GM18870 (cell line): ENCODE results near the gene BORCS8.

Source experiments
- ATAC-seq: cut with Tn5 transposase; IDR thresholded peaks from one replicate; pipeline ENCODE4 v1.9.1; 2021; ENCODE audit warnings: moderate library complexity; ENCODE audit not compliant: unreplicated experiment

BORCS8 gene

DNA sequence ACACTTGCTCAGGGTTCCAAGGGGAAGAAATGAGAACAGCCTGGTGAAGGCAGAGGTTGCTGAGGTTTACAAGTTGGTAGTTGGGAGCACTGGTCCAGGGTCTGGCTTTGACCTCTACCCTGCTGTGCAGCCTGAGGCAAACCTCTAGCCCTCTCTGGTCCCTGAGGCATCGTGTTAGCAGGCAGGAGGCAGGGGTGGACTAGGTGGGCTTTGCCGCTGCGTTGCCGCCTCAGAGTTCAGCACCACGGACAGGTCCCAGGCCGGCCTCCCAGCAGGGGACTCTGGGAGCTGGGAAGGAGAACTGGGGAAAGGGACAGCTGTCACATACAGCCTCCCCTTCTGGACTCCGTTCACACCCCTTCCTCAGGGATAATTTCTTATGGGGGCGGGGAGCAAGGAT lies 22.9 kb upstream of the BORCS8 start:
- ATAC-seq: no peak

DNA sequence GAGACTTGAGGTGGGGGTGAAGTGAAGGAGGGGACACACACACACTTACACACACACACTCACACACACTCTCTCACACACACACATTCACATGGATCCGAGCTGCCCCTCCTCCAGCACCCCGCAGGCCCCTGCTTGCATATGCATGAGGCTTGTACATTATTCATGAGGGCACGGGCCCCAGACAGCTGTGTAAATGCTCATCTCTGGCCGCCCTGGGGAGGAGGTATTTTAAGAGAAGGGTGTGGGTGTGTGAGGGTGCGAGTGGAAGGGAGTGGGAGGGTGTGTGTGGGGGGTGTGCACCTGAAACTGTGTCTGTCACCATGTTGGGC lies 22.2 kb upstream of the BORCS8 start:
- ATAC-seq: no peak

GRCh38 chr19:19213426-19214158 lies 21.6 kb upstream of the BORCS8 start:
- no peak for ATAC-seq

DNA sequence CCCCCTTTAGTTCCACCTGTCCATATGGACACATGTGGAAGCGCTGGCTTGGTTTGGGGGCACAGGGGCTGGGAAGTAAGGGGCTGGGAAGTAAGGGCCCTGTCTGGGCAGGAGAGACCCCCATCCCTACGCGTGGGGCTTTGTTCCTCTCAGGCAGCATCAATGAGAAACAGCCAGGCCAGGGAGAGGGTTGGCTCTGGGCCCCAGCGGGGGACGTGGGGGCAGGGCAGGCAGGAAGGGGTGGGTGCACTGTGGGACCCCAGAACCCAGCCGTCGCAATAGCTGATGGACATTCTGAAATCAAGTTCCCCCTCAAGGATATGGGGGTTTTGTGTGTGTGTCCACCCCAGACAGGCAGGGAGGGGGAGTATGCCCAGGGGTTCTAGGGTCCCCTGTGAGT lies 21.0 kb upstream of the BORCS8 start:
- ATAC-seq: no peak

GRCh38 chr19:19211499-19212420 lies 19.8 kb upstream of the BORCS8 start, which contains the start of gene NCAN:
NCAN (plus strand) TSS chr19:19211958; CDS start chr19:19216954, 4,996 bp downstream.
- ATAC-seq: no peak

- ATAC-seq: no peak
Observed at GRCh38 chr19:19209372-19209771, 17.4 kb upstream of the BORCS8 start.

DNA sequence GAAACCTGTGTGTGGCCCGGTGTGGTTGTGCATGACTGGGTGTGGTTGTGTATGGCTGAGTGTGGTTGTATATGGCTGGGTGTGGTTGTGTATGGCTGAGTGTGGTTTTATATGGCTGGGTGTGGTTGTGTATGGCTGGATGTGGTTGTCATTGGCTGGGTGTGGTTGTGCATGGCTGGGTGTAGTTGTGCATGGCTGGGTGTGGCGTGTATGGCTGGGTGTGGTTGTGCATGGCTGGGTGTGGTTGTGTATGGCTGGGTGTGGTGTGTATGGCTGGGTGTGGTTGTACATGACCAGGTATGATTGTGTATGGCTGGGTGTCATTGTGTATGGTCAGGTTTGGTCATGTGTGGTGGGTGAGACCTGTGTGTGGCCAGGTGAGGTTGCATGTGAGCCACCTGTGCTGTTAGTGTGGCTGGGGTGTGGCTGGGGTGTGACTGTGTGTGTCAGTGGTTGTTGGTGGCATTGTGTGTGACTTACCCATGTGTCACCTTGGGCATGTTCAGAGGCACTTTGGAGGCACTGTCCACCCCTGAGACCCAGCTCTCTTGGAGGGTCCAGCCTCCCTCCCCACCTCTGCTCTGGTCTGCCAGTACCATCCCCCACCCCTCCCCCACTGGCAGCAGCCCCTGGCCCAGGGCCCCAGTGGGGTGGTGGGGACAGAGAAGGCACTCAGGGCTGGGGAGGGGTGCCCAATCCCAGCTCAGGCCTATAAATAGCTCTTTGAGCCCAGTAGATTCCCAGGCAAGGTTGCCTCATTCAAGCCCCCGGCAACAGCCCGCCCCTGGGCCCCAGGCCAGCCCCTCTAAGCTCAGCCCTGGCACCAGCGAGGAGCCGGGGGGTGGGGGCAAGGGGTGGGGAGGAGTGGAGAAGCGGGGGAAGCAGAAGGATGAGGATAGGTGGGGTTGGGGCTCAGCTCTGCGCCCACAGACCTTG lies 16.0 kb upstream of the BORCS8 start:
- no peak for ATAC-seq

DNA sequence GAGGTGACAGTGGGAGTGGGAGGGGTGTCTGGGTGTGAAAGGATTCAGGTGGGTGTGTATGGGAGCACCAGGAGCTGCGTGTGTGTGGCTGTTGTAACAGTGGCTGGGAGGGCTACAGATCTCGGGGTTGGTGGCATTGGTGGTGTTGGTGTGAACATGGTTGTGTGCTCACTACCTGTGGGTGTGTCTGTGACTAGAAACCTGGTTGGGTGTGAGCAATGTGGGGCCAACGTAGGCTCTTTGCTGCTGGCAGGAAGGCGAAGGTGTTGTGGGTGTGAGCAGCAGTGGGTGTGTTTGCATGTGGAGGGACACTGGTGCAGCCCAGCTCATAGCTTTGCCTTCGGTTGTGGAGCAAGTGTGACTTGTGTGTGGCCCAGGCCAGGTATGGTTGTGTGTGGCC lies 15.0 kb upstream of the BORCS8 start:
- ATAC-seq: no peak

- ATAC-seq: no peak
Observed at GRCh38 chr19:19205416-19206410, 13.8 kb upstream of the BORCS8 start.

DNA sequence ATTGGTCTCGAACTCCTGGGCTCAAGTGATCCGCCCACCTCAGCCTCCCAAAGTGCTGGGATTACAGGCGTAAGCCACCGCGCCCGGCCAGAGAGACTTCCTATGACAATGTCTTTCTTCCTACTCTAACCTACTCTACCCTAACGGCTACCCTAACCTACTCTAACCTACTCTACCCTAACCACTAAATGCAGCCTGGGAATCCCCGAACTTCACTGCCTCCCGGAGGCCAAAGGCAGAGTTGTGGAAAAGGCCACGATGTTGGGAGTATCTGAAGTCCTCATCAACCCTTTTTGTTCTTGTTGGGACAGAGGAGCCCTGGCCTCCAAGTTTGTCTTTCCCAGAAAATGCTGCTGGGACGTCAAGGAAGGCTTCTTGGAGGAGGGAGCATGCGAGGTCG lies 12.2 kb upstream of the BORCS8 start:
- ATAC-seq: no peak

DNA sequence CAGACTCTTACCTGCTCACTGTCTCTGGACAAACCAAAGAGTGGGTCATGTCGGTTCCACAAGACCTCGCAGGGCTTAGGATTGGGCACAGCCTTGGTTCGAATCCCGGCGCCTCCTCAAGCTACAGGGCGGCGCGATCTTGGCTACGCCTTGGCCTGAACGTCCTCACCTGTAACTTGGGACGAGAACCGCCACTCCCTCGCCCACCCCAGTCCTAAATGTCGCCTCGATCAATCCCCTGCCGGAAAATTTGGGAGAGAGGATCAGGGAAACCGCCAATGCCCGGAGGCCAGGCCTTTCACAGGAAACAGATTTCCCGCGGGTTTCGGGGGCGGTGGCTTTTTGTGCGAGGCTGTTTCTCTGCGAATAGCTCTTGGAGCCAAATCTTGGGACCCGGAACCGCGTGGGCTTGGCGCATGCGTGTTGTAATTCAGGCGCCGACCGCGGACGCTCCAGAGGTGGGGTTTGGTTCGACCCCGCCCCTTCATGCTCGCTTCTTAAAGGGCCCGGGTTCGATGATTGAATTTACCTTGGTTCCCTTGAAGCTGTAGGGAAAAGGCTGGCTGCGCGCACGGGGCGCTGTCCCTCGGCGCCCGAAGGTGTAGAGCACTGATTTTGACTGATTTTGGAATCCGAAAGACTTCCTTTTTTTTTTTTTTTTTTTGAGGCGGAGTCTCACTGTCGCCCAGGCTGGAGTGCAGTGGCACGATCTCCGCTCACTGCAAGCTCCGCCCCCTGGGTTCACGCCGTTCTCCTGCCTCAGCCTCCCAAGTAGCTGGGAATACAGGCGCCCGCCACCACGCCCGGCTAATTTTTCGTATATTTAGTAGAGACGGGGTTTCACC lies 11.3 kb upstream of the BORCS8 start, which contains the start of gene NR2C2AP:
NR2C2AP (minus strand) TSS at position 403 of the 845 bp plus-strand sequence; CDS start at position 49, 354 bp downstream.
- no peak for ATAC-seq

- ATAC-seq: no peak
Observed at GRCh38 chr19:19202707-19203011, 10.7 kb upstream of the BORCS8 start.

DNA sequence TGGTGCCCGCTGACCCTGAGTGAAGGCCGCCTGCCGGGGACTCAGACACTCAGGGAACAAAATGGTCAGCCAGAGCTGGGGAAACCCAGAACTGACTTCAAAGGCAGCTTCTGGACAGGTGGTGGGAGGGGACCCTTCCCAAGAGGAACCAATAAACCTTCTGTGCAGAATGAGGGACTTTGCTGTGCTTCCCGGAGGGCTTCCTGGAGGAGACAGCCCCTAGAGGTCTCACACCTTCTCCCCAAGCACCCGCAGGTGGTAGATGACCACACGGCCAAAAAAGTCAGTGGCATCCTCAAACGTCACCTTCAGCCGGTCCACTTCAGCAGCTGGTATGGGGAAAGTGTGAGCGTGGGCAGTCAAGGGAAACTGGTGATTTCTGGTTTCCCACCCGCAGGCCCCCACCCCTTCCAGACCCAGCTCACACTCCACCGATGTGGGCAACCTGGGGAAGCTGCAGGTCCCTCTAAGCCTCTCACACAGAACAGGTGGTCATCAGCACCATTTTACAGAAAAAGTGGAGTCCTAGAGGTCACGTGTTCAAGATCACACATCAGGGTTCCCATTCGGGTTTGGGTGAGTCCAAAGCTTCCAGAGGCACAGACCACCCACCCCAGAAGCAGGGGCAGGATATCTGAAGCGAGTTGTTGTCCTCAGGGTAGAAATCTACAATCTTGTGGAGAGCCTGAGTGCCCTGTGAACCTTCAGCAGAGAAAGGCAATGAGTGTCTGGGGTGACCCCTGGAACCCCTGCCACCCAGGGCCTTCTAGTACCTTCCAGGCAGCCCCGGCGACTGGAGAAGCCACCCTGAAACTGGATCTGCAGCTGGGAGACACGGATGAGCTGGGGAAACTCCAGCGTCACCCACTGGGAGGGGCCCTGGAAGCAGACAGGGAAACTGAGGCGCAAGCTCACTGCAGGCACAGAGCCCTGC lies 10.0 kb upstream of the BORCS8 start:
- no peak for ATAC-seq

DNA sequence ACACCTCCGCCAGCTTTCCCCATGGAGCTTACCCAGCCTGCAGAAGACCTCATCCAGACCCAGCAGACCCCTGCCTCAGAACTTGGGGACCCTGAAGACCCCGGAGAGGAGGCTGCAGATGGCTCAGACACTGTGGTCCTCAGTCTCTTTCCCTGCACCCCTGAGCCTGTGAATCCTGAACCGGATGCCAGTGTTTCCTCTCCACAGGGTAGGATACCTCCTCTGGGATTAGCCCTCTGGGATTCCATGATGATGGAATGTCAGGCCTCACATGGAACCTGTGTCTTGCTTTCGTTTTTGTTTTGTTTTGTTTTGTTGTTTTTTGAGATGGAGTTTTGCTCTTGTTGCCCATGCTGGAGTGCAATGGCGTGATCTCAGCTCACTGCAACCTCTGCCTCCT lies 2.0 kb upstream of the BORCS8 start:
- ATAC-seq: no peak

DNA sequence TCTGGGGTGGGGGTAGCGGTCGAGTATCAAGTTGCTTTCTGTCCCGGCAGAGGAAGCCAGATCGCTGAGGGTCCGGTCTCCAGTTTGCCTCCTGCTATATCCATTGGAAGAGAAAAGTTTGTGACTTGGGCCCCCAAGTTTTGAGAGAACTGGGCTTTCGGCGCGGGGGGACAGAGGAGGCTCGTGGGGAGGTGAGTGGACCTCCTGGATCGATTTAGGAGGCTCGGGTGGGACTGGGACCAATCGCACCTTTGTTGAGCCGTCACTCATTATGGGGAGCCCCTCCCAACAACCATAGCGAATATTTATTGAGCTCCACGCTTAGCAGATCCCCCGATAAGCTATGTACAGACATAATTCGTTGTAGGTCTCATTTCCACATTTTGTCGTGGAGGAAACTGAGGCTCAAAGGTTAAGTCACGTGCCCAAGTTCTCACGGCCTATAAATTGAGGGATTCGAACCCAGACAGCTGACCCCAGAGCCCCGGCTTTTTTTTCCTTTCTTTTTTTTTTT lies 1.0 kb upstream of the BORCS8 start:
- ATAC-seq: no peak

DNA sequence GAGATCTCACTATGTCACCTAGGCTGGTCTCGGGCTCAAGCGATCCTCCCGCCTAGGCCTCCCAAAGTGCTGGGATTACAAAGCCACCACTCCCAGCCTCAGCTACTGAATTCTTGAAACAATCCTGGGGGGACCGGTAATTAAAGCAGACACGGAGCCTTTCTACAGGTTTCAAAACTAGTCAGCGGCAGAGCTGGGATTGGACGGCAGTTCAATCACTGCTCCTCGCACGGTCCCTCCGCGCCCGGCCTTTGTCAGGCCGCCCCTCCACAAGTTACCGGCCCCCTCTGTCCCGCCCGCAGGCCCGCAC lies 229 bp downstream of the BORCS8 start:
- ATAC-seq: peak; percentile 15

DNA sequence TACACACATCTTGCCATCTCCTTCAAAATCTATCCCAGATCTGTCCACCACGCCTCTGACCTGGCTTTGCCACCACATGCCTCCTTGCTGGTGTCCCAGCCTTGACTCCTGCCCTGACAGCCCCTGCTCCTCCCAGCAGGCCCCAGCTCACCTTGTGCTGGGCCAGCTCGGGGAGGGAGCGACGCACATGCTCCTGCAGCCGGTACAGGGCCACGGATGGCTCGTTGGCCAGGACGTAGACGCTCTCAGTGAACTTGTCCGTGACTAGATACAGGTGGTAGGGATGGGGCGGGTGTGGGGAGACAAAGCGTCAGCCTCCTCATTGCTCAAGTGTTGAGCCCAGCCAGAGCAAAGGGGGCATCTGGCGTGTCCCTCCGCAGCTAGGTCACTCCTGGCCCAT lies 5.2 kb downstream of the BORCS8 start:
- ATAC-seq: no peak
